Fibroblast of the aortic adventitia (primary cell): ENCODE results near the gene TCERG1L. TPM values are rescaled to one million over a fixed set of nuclear protein-coding genes. Genes with fewer than 3 reads are reported as not detected.

Experiments used
- DNase-seq: peaks from one replicate; pipeline ENCODE4 v3.0.0-alpha.2; 2010; ENCODE audit warnings: low read depth
- H3K4me3 ChIP-seq: 2 replicates; pipeline ENCODE4 v1.5.1; 2011; ENCODE audit warnings: low read depth, mild to moderate bottlenecking, control low read depth, low read length, moderate library complexity
- CTCF ChIP-seq: IDR thresholded peaks from 2 replicates; pipeline ENCODE4 v1.5.1; 2011; ENCODE audit warnings: mild to moderate bottlenecking, low read length, control low read depth, inconsistent platforms; ENCODE audit not compliant: insufficient read depth
- total RNA-seq: library from RNA; depleted of rRNA; stranded (reverse); fragments of >200 nt; gene quantifications from 2 replicates; pipeline ENCODE4 v1.2.3, GENCODE V29; 2012; ENCODE audit warnings: low replicate concordance

The TCERG1L gene
- total RNA-seq, 1 donor: not detected

- H3K4me3 ChIP-seq: no peak overlapping the region
- TF ChIP-seq CTCF: no peak
- DNase-seq: no peak
Measured at GRCh38 chr10:131126321-131127137, 185.0 kb downstream of the TCERG1L start.

- TF ChIP-seq CTCF: no peak
- no peak for DNase-seq
Measured at GRCh38 chr10:131125511-131126225, 185.9 kb downstream of the TCERG1L start.

GRCh38 chr10:131124945-131125344, 186.6 kb downstream of the TCERG1L start:
- no peak for TF ChIP-seq CTCF
- no peak overlapping the region for H3K4me3 ChIP-seq
- DNase-seq: no peak

More at GRCh38 chr10:131125511-131126225, 185.9 kb downstream of the TCERG1L start:
- H3K4me3 ChIP-seq: no peak overlapping the region

- H3K4me3 ChIP-seq: no peak overlapping the region
- no peak for TF ChIP-seq CTCF
- no peak for DNase-seq
Measured at GRCh38 chr10:131123496-131123895, 188.0 kb downstream of the TCERG1L start.

GRCh38 chr10:131121511-131122035, 189.9 kb downstream of the TCERG1L start:
- no peak overlapping the region for H3K4me3 ChIP-seq
- DNase-seq: no peak
- TF ChIP-seq CTCF: no peak

- TF ChIP-seq CTCF: no peak
- H3K4me3 ChIP-seq: no peak overlapping the region
- DNase-seq: no peak
Measured at GRCh38 chr10:131119626-131120355, 191.7 kb downstream of the TCERG1L start.
